Measurements from ENCODE around the gene HOXB6. TPM values are rescaled to one million over a fixed set of nuclear protein-coding genes. Genes with fewer than 3 reads are reported as not detected.

The HOXB6 gene
- total RNA-seq, 5 donors from 2014 or later (not counting 1 experiment from before 2014, with no cell fraction given) = 0.16 to 0.33 TPM; not detected in 3

DNA sequence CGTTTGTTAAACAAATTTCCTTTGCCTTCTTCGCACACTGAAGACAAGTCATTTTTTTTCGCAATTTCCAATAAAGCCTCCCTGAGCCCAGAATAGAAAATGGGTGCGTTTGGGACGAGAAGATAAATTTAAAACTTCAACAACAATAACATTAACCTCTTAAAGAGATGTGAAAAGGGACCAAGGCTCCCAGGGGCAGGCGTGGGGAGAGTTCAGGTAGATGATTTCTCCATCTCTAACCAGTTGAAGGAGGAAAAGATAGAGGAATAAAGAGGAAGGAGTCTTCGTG, 25.4 kb downstream of the HOXB6 start:
- Histone ChIP-seq H3K27me3 (replicated peaks in 1 of 2; ENCODE audit: control insufficient read depth in 2 of 2, extremely low read depth in 1 of 2, insufficient read depth in 2 of 2, low read length in 1 of 2) (peaks cover 0 to 62% of the 10 kb centered on the region in 2 experiments), H3K9me3 (no peaks in the 10 kb centered on the region), H3K27ac (ENCODE audit: low read length) (no peak overlapping the region), H3K4me3 (ENCODE audit: control insufficient read depth in 1 of 2, extremely low read depth in 1 of 2, low read length in 1 of 2) (no peak overlapping the region), H3K4me1 (ENCODE audit: control insufficient read depth in 1 of 2, extremely low read depth in 1 of 2, insufficient read depth in 2 of 2, low read length in 2 of 2) (peaks cover 8 to 61% of the 10 kb centered on the region in 2 experiments), H3K36me3 (ENCODE audit: control insufficient read depth in 2 of 2, extremely low read depth in 1 of 2, insufficient read depth in 1 of 2, low read length in 1 of 2) (no peaks in the 10 kb centered on the region)
- peaks cover 46 to 56% of the 10 kb centered on the region in 2 donors for H3K27me3 Mint-ChIP-seq
- no CpG with 5 or more reads among the region's 7 CpGs for WGBS (ENCODE audit: insufficient coverage)
- no peak for DNase-seq
- no peak for ATAC-seq (replicated peaks in 1 of 4)
- POLR2A ChIA-PET = no interaction called here
- CTCF ChIA-PET = no interaction called here
- no peaks in the 10 kb centered on the region for H3K36me3 Mint-ChIP-seq
- peaks cover 35 to 66% (median 48%) of the 10 kb centered on the region in 3 donors for H3K4me1 Mint-ChIP-seq
- no peak overlapping the region for H3K27ac Mint-ChIP-seq
- peak overlapping the region; percentile 85 to 89 (median 87) for H3K4me3 Mint-ChIP-seq
- no peaks in the 10 kb centered on the region for H3K9me3 Mint-ChIP-seq

- CTCF ChIA-PET = interaction anchor here in 1 of 2 donors (0.6 kb wide), 1 partner anchor 108 kb away, joined by 9 read pairs; no protein-coding TSS in a partner anchor
- DNase-seq (peak in 1 of 35 experiments; percentile 41), ATAC-seq (replicated peaks in 1 of 4) (peak; percentile 46 to 58 (median 53))
- no peaks in the 10 kb centered on the region for H3K36me3 ChIP-seq (ENCODE audit: control insufficient read depth in 2 of 2, extremely low read depth in 1 of 2, insufficient read depth in 1 of 2, low read length in 1 of 2)
- H3K27me3 ChIP-seq (replicated peaks in 1 of 2; ENCODE audit: control insufficient read depth in 2 of 2, extremely low read depth in 1 of 2, insufficient read depth in 2 of 2, low read length in 1 of 2) = peaks cover 0 to 62% of the 10 kb centered on the region in 2 experiments
- H3K36me3 Mint-ChIP-seq = no peaks in the 10 kb centered on the region
- H3K27ac ChIP-seq (ENCODE audit: low read length) = peak overlapping the region; percentile 34
- H3K27me3 Mint-ChIP-seq = peaks cover 42 to 51% of the 10 kb centered on the region in 2 donors
- H3K9me3 ChIP-seq = no peaks in the 10 kb centered on the region
- POLR2A ChIA-PET = no interaction called here
- peak overlapping the region; percentile 11 to 63 for H3K27ac Mint-ChIP-seq
- WGBS (ENCODE audit: insufficient coverage) = 16% methylated on average over 32 of the region's 43 CpGs
- H3K9me3 Mint-ChIP-seq = no peaks in the 10 kb centered on the region
- peak overlapping the region; percentile 85 to 89 (median 87) for H3K4me3 Mint-ChIP-seq
- H3K4me1 ChIP-seq (ENCODE audit: control insufficient read depth in 1 of 2, extremely low read depth in 1 of 2, insufficient read depth in 2 of 2, low read length in 2 of 2) = peaks cover 8 to 61% of the 10 kb centered on the region in 2 experiments
- H3K4me3 ChIP-seq (ENCODE audit: control insufficient read depth in 1 of 2, extremely low read depth in 1 of 2, low read length in 1 of 2) = peak overlapping the region; percentile 82 to 94
- H3K4me1 Mint-ChIP-seq = peaks cover 35 to 64% (median 48%) of the 10 kb centered on the region in 3 donors
Observed at GRCh38 chr17:48578616-48579470, 25.9 kb downstream of the HOXB6 start.

DNA sequence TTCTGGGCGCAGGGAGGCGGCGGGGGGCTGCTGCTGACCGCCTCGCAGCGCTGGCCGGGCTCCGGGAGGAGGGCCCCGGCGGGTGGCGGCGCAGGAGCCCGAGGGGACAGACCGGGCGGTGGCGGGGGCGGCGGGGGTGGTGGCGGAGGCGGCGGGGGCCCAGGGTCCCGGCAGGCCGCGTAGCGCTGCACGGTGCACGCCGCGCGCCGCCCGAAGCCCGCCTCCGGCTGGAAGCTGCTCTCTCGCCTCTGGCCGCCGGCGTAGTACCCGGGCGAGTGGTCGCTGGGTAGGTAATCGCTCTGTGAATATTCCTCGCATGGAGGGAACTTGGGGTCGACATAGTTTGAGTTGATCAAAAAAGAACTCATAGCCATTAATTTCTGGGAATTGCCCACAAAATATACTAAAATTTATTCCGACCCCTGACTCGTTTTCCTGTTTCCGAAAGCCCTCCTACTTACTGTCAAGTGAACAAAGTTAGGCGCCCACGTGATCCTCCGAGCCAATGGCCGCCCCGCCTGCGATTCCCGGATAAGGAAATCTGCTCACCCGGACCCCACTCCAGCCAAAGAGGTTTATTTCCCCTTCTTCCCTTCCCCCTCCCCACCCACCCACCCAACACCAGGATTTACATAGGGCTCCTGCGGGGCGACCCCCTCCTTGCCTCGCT, 26.7 kb downstream of the HOXB6 start, which contains the start of gene HOXB4:
Gene HOXB4, minus strand, starts transcription at position 405 of the 670 bp plus-strand sequence. Its CDS starts 31 bp downstream, at position 374.
- Histone ChIP-seq H3K27ac (ENCODE audit: low read length) (peak within 1 kb of the TSS; percentile 34), H3K36me3 (ENCODE audit: control insufficient read depth in 2 of 2, extremely low read depth in 1 of 2, insufficient read depth in 1 of 2, low read length in 1 of 2) (no peaks in the 10 kb centered on the region), H3K4me1 (ENCODE audit: control insufficient read depth in 1 of 2, extremely low read depth in 1 of 2, insufficient read depth in 2 of 2, low read length in 2 of 2) (peaks cover 8 to 61% of the 10 kb centered on the region in 2 experiments), H3K4me3 (ENCODE audit: control insufficient read depth in 1 of 2, extremely low read depth in 1 of 2, low read length in 1 of 2) (peak within 1 kb of the TSS; percentile 82 to 94), H3K9me3 (no peaks in the 10 kb centered on the region), H3K27me3 (replicated peaks in 1 of 2; ENCODE audit: control insufficient read depth in 2 of 2, extremely low read depth in 1 of 2, insufficient read depth in 2 of 2, low read length in 1 of 2) (peaks cover 0 to 62% of the 10 kb centered on the region in 2 experiments)
- ATAC-seq (replicated peaks in 1 of 4) = peak; percentile 75 to 87 (median 79)
- Mint-ChIP-seq H3K9me3 (no peaks in the 10 kb centered on the region), H3K27ac (peak within 1 kb of the TSS; percentile 71 to 76), H3K4me3 (peak within 1 kb of the TSS; percentile 85 to 89 (median 87)), H3K36me3 (no peaks in the 10 kb centered on the region), H3K27me3 (peaks cover 35 to 43% of the 10 kb centered on the region in 2 donors), H3K4me1 (peaks cover 33 to 65% (median 48%) of the 10 kb centered on the region in 3 donors)
- WGBS (ENCODE audit: insufficient coverage) = 0% methylated on average over 26 of the region's 58 CpGs
- ChIA-PET POLR2A (interaction anchor here in 1 of 2 donors (0.6 kb wide), 2 partner anchors 224 to 226 kb away, joined by 3 read pairs; no protein-coding TSS in a partner anchor), CTCF (no interaction called here)
- peak in 34 of 35 experiments; percentile 37 to 81 (median 55) for DNase-seq

DNA sequence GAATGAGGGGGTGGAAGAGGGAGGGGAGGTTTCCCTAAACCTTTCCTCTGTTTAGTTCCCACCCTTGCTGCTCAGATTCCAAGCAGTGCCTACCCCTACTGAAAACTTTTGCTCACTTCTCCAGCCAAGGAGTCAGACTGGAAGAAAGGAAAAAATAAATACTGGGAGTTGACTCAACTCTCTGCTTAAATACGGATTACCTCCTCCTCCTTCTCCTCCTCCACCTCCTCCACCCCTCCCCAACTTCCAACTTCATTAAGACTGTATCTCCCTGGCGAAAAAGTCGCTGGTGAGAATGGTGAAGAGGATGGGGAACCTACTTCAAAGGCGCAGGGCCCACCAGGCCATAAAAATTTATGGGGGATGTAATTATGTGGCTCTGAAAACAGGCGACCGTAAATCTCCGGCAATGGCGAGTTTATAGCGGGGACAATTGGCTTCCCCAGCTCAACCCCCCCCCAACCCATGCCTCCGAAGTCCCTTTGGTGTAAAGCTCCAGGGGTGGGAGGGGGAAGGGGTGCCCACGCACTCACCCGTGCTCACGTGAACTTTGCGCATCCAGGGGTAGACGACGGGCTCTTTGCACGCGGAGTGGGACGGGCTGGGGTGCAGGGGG, 27.3 kb downstream of the HOXB6 start:
- H3K36me3 Mint-ChIP-seq = no peaks in the 10 kb centered on the region
- POLR2A ChIA-PET = interaction anchor here (0.5 to 0.6 kb wide), 5 partner anchors 12 to 226 kb away, joined by 3 to 5 read pairs (median 3); no protein-coding TSS in a partner anchor
- Histone ChIP-seq H3K4me3 (ENCODE audit: control insufficient read depth in 1 of 2, extremely low read depth in 1 of 2, low read length in 1 of 2) (peak overlapping the region; percentile 42 to 82), H3K27ac (ENCODE audit: low read length) (no peak overlapping the region), H3K36me3 (ENCODE audit: control insufficient read depth in 2 of 2, extremely low read depth in 1 of 2, insufficient read depth in 1 of 2, low read length in 1 of 2) (no peaks in the 10 kb centered on the region), H3K27me3 (replicated peaks in 1 of 2; ENCODE audit: control insufficient read depth in 2 of 2, extremely low read depth in 1 of 2, insufficient read depth in 2 of 2, low read length in 1 of 2) (peaks cover 0 to 56% of the 10 kb centered on the region in 2 experiments), H3K9me3 (no peaks in the 10 kb centered on the region), H3K4me1 (ENCODE audit: control insufficient read depth in 1 of 2, extremely low read depth in 1 of 2, insufficient read depth in 2 of 2, low read length in 2 of 2) (peaks cover 8 to 55% of the 10 kb centered on the region in 2 experiments)
- 1% methylated on average over 7 of the region's 19 CpGs for WGBS (ENCODE audit: insufficient coverage)
- peaks cover 29 to 37% of the 10 kb centered on the region in 2 donors for H3K27me3 Mint-ChIP-seq
- H3K4me1 Mint-ChIP-seq = peaks cover 29 to 59% (median 45%) of the 10 kb centered on the region in 3 donors
- peak; percentile 18 to 38 (median 21) for ATAC-seq (replicated peaks in 1 of 4)
- CTCF ChIA-PET = no interaction called here
- H3K4me3 Mint-ChIP-seq = peak overlapping the region; percentile 76 to 87 (median 81)
- peak in 1 of 35 experiments; percentile 43 for DNase-seq
- H3K27ac Mint-ChIP-seq = peak overlapping the region in 1 of 2 donors; percentile 43
- no peaks in the 10 kb centered on the region for H3K9me3 Mint-ChIP-seq

DNA sequence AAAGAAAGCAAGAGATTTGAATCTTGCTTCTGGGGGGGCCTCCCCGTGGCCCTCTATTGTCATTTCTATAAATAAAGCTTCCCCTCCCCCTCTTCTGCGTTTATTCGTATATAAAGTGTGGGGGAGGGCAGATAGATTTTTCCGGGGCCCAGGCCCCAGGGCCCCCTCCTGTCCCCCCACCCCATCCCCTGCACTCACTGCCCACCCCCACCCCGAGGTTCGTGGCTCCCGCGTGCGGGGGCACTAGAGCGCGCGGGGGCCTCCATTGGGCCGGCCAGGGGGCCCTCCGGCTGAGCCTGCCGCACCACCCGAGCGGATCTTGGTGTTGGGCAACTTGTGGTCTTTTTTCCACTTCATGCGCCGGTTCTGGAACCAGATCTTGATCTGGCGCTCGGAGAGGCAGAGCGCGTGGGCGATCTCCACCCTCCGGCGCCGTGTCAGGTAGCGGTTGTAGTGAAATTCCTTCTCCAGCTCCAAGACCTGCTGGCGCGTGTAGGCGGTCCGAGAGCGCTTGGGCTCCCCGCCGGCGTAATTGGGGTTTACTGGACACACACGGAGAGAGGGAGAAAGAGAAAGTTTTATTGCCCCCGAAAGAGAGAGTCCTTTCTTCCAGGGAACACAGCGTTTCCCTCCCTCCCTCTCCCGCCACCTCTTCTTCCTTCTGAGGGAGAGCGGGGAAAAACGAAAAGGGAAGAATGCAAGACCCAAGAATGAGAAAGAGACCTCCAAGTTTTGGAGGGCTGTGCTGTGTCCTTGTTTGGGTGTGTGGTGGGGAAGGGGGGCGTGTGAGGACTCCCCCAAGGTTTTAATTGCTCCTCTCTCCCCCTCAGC, 28.1 kb downstream of the HOXB6 start:
- no peaks in the 10 kb centered on the region for H3K9me3 Mint-ChIP-seq
- ATAC-seq (replicated peaks in 1 of 4) = no peak
- Histone ChIP-seq H3K4me1 (ENCODE audit: control insufficient read depth in 1 of 2, extremely low read depth in 1 of 2, insufficient read depth in 2 of 2, low read length in 2 of 2) (peaks cover 8 to 47% of the 10 kb centered on the region in 2 experiments), H3K36me3 (ENCODE audit: control insufficient read depth in 2 of 2, extremely low read depth in 1 of 2, insufficient read depth in 1 of 2, low read length in 1 of 2) (no peaks in the 10 kb centered on the region), H3K4me3 (ENCODE audit: control insufficient read depth in 1 of 2, extremely low read depth in 1 of 2, low read length in 1 of 2) (peak overlapping the region in 1 of 2 donors; percentile 48), H3K9me3 (no peaks in the 10 kb centered on the region), H3K27me3 (replicated peaks in 1 of 2; ENCODE audit: control insufficient read depth in 2 of 2, extremely low read depth in 1 of 2, insufficient read depth in 2 of 2, low read length in 1 of 2) (peaks cover 0 to 49% of the 10 kb centered on the region in 2 experiments), H3K27ac (ENCODE audit: low read length) (no peak overlapping the region)
- peaks cover 29 to 54% (median 40%) of the 10 kb centered on the region in 3 donors for H3K4me1 Mint-ChIP-seq
- peak overlapping the region in 1 of 2 donors; percentile 52 for H3K27ac Mint-ChIP-seq
- peak overlapping the region; percentile 76 to 87 (median 81) for H3K4me3 Mint-ChIP-seq
- H3K36me3 Mint-ChIP-seq = peaks cover 3% of the 10 kb centered on the region
- whole genome bisulfite sequencing (ENCODE audit: insufficient coverage) = 57% methylated on average over 13 of the region's 43 CpGs
- peaks cover 27 to 33% of the 10 kb centered on the region in 2 donors for H3K27me3 Mint-ChIP-seq
- DNase-seq = no peak
- ChIA-PET CTCF (interaction anchor here in 1 of 2 donors (0.7 kb wide), 1 partner anchor 225 kb away, joined by 3 read pairs; no protein-coding TSS in a partner anchor), POLR2A (no interaction called here)

Measured in T-cell (primary cell).